ENCODE results near the gene NUP85. TPM values are rescaled to one million over a fixed set of nuclear protein-coding genes. Genes with fewer than 3 reads are reported as not detected.

Gene NUP85
- total RNA-seq, 4 donors from 2014 or later, result 19.6 to 62.3 (median 22.3) TPM

DNA sequence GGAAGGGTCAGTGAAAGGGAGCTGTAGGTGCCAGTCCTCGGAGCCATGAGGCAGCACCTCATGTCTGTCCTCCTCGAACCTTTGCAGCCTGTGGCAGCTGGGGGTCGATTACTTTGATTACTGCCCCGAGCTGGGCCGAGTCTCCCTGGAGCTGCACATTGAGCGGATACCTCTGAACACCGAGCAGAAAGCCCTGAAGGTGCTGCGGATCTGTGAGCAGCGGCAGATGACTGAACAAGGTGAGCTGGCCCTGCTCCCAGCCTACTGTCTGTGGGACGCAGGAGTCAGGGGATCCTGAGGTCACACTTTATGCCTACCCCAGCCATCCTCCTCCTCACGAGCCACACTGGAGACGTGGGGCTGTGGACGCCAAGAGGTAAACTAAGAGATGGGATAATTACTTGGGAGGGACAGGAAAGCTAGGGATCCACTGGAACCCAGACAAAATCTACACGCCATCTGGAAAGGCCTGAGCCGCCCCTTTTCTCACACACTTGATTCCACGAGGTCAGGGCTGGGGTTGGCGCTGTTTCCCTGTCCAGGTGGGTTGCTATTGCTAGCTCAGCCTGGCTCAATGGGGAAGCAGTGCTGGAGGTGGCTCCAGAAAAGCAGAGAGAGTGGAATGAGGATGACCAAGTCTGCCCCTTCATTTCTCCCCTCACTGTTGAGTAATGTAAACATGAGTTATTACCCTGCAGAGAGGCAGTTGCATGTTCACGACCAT lies 26.4 kb downstream of the NUP85 start:
- H3K9me3 ChIP-seq, result no peaks in the 10 kb centered on the region
- TF ChIP-seq POLR2A (IDR thresholded peaks at IDR 0.05) (no peak), EP300 (IDR thresholded peaks at IDR 0.05) (no peak), CTCF (IDR thresholded peaks at IDR 0.05) (no peak), POLR2AphosphoS5 (IDR thresholded peaks at IDR 0.05) (no peak)
- ATAC-seq, result no peak
- no peak overlapping the region for H3K4me3 ChIP-seq
- H3K36me3 ChIP-seq, result peaks cover 0 to 98% of the 10 kb centered on the region in 2 donors
- H3K27ac ChIP-seq, result no peak overlapping the region
- WGBS, 2 donors (ENCODE audit: low coverage in 1 of 2), result 40 to 100% methylated on average over 1 to 3 of the region's 18 CpGs
- H3K27me3 ChIP-seq, result no peaks in the 10 kb centered on the region
- peaks cover 0 to 10% (median 0%) of the 10 kb centered on the region in 3 donors for H3K4me1 ChIP-seq

DNA sequence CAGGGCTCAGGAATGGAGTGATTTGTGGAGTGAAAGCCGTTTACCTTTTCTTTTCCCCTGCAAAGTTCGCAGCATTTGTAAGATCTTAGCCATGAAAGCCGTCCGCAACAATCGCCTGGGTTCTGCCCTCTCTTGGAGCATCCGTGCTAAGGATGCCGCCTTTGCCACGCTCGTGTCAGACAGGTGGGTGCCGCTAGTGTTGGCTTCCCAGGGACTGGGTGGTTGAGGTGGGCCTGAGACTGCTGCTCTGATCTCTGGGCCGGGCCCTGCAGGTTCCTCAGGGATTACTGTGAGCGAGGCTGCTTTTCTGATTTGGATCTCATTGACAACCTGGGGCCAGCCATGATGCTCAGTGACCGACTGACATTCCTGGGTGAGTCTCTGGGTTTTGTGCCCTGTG lies 27.3 kb downstream of the NUP85 start:
- H3K4me1 ChIP-seq, result peaks cover 0 to 9% (median 0%) of the 10 kb centered on the region in 3 donors
- no peak for ATAC-seq
- peaks cover 0 to 100% of the 10 kb centered on the region in 2 donors for H3K36me3 ChIP-seq
- H3K9me3 ChIP-seq, result no peaks in the 10 kb centered on the region
- no peak overlapping the region for H3K27ac ChIP-seq
- no CpG with 5 or more reads among the region's 13 CpGs for WGBS, 2 donors (ENCODE audit: low coverage in 1 of 2)
- no peak overlapping the region for H3K4me3 ChIP-seq
- H3K27me3 ChIP-seq, result no peaks in the 10 kb centered on the region
- TF ChIP-seq POLR2AphosphoS5 (IDR thresholded peaks at IDR 0.05) (no peak), POLR2A (IDR thresholded peaks at IDR 0.05) (no peak), CTCF (IDR thresholded peaks at IDR 0.05) (no peak), EP300 (IDR thresholded peaks at IDR 0.05) (no peak)

DNA sequence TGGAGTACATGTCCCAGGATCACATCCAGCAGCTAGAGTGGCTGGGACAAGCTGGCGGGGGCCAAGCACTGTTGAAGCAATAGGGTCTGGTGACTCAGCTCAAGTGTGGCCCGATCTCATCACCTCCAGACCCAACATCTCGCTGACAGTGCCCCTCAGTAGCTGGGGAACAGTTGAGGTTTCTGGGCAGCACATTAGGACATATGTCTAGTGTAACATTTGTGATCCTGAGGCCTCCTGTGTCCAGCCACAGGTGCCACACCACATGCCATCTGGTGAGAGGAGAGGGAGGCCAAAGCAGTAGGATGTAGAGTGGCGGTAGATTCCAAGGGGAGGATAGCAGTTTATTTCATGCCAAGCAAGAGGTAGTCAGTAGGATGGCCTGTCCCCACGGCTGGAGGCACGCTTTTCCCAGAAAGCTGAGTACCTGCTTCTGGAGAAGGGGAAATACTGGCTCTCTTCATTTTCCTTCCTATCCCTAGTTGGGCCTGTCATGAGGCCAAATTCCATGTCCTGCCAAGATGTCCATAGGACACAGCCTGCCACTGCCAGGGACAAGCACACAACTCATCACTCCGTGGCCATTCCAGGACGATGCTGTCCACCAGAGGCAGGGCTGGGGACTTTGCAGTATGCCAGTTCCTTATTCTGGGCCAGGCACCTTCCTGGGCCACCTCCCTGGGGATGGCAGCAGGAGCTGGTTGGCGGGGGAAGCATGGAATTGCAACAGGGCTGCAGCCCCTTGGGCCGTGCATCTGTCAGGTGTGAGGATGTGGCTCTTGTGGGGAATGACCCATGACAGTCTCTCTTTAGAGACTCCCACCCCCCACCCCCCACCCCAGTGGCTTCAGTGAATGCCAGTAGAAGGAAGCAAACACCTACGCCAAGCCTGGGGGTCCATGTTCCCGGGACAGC lies 31.9 kb downstream of the NUP85 start:
- Histone ChIP-seq H3K4me3 (no peak overlapping the region), H3K36me3 (peaks cover 0 to 100% of the 10 kb centered on the region in 2 donors), H3K9me3 (no peaks in the 10 kb centered on the region), H3K27ac (peak overlapping the region in 1 of 4 donors; percentile 53), H3K4me1 (peaks cover 0 to 15% (median 0%) of the 10 kb centered on the region in 3 donors), H3K27me3 (no peaks in the 10 kb centered on the region)
- no peak for TF ChIP-seq POLR2A (IDR thresholded peaks at IDR 0.05)
- 70 to 71% methylated on average over 2 to 4 of the region's 12 CpGs for WGBS, 2 donors (ENCODE audit: low coverage in 1 of 2)
- ATAC-seq, result no peak

DNA sequence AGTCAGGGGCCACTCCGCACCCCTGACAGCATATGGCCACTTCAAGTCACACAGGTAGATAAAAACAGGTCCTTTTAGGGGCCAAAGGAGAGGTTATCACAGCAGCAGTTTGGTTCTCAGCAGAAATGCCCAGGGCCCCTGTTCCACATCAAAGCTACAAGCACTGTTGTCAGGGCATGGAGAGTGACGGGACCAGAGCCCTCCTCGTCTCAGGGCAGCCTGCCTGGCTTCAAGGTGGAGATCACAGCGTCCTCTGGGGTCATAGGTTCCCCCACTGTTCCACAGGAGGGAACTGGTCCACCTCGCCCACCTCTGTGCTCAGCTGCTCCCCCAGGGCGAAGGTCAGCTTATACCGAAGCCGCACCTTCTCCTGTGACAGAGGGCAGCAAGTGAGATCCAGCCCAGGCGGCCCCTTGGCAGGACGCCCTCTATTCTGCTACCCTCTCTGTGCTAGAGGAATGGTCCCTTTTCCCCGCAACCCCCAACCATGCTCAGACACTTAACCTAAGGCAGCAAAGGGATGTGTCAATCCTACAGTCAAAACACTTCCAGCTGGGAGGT lies 32.6 kb downstream of the NUP85 start:
- TF ChIP-seq POLR2A (IDR thresholded peaks at IDR 0.05) (no peak), EP300 (IDR thresholded peaks at IDR 0.05) (no peak), CTCF (IDR thresholded peaks at IDR 0.05) (no peak), POLR2AphosphoS5 (IDR thresholded peaks at IDR 0.05) (no peak)
- ATAC-seq, result no peak
- Histone ChIP-seq H3K27me3 (no peaks in the 10 kb centered on the region), H3K9me3 (no peaks in the 10 kb centered on the region), H3K4me3 (no peak overlapping the region), H3K4me1 (peaks cover 0 to 15% (median 0%) of the 10 kb centered on the region in 3 donors), H3K36me3 (peaks cover 0 to 100% of the 10 kb centered on the region in 2 donors), H3K27ac (peak overlapping the region in 1 of 4 donors; percentile 53)
- no CpG with 5 or more reads among the region's 11 CpGs for WGBS, 2 donors (ENCODE audit: low coverage in 1 of 2)

GRCh38 chr17:75238684-75239191 lies 33.3 kb downstream of the NUP85 start:
- Histone ChIP-seq H3K4me3 (no peak overlapping the region), H3K27ac (peak overlapping the region in 3 of 4 donors; percentile 35 to 53 (median 39)), H3K27me3 (no peaks in the 10 kb centered on the region), H3K36me3 (peaks cover 0 to 100% of the 10 kb centered on the region in 2 donors), H3K4me1 (peaks cover 0 to 15% (median 0%) of the 10 kb centered on the region in 3 donors), H3K9me3 (no peaks in the 10 kb centered on the region)
- ATAC-seq, result peak; percentile 50
- peak in 3 of 4 experiments; percentile 65 to 78 (median 74) for TF ChIP-seq CTCF (IDR thresholded peaks at IDR 0.05)
- no peak for TF ChIP-seq POLR2AphosphoS5 (IDR thresholded peaks at IDR 0.05)
- whole genome bisulfite sequencing, 2 donors (ENCODE audit: low coverage in 1 of 2), result 28 to 39% methylated on average over 2 to 8 of the region's 13 CpGs

All from gastroesophageal sphincter (tissue), 4 donors.